GM13976 (cell line): Measurements from ENCODE around the gene SLC3A2.
"Not testable (repeated sequence)": the region's sequence is repeated elsewhere in the genome, so short reads cannot be mapped to it uniquely, and the experiment has no call there.

Experiments used
- DNase-seq: peaks from one replicate; pipeline ENCODE4 v3.0.0; 2012; ENCODE audit warnings: low spot score
- CTCF ChIP-seq: IDR thresholded peaks from 2 replicates; pipeline ENCODE4 v1.5.1; 2012; ENCODE audit warnings: borderline replicate concordance, mild to moderate bottlenecking; ENCODE audit not compliant: insufficient read depth; ENCODE audit errors: extremely low read depth, missing control alignments, control extremely low read depth
- in situ Hi-C: fragments of 300-500 bp; cut with MboI; formaldehyde crosslinking; loops from one replicate; pipeline ENCODE4 v1.12.0; 2022; ENCODE audit warnings: low sequenced_read_pairs, mixed read lengths, inconsistent platforms; ENCODE audit not compliant: unreplicated experiment

Gene SLC3A2

GRCh38 chr11:62858201-62858600, 22.5 kb upstream of the SLC3A2 start:
- in situ Hi-C loops = loop anchor here (25.0 kb wide), 1 partner anchor 471 kb away; no protein-coding TSS in a partner anchor
- TF ChIP-seq CTCF = no peak
- DNase-seq = no peak

- in situ Hi-C loops = loop anchor here (25.0 kb wide), 1 partner anchor 472 kb away; no protein-coding TSS in a partner anchor
- not testable (repeated sequence) for DNase-seq
These were observed 21.4 kb upstream of the SLC3A2 start for GRCh38 chr11:62859281-62859703.

- in situ Hi-C loops = loop anchor here (25.0 kb wide), 1 partner anchor 474 kb away; no protein-coding TSS in a partner anchor
- no peak for DNase-seq
- TF ChIP-seq CTCF = no peak
These were observed 19.7 kb upstream of the SLC3A2 start for GRCh38 chr11:62860835-62861563.

- in situ Hi-C loops = loop anchor here (25.0 kb wide), 1 partner anchor 474 kb away; no protein-coding TSS in a partner anchor
- DNase-seq = not testable (repeated sequence)
These were observed 19.0 kb upstream of the SLC3A2 start for GRCh38 chr11:62861564-62862192.

GRCh38 chr11:62863687-62864335, 16.9 kb upstream of the SLC3A2 start:
- no peak for DNase-seq
- TF ChIP-seq CTCF = no peak
- in situ Hi-C loops = loop anchor here (25.0 kb wide), 1 partner anchor 477 kb away; no protein-coding TSS in a partner anchor

- DNase-seq = no peak
- in situ Hi-C loops = loop anchor here (25.0 kb wide), 1 partner anchor 478 kb away; no protein-coding TSS in a partner anchor
- TF ChIP-seq CTCF = no peak
These were observed 15.1 kb upstream of the SLC3A2 start for GRCh38 chr11:62865635-62866034.

- no peak for TF ChIP-seq CTCF
- DNase-seq = no peak
- in situ Hi-C loops = loop anchor here (25.0 kb wide), 1 partner anchor 488 kb away; no protein-coding TSS in a partner anchor
These were observed 5.8 kb upstream of the SLC3A2 start for GRCh38 chr11:62874851-62875250.
